ENCODE results near the gene FAM161A.
"Not testable (repeated sequence)": the region's sequence is repeated elsewhere in the genome, so short reads cannot be mapped to it uniquely, and the experiment has no call there.

The FAM161A gene

DNA sequence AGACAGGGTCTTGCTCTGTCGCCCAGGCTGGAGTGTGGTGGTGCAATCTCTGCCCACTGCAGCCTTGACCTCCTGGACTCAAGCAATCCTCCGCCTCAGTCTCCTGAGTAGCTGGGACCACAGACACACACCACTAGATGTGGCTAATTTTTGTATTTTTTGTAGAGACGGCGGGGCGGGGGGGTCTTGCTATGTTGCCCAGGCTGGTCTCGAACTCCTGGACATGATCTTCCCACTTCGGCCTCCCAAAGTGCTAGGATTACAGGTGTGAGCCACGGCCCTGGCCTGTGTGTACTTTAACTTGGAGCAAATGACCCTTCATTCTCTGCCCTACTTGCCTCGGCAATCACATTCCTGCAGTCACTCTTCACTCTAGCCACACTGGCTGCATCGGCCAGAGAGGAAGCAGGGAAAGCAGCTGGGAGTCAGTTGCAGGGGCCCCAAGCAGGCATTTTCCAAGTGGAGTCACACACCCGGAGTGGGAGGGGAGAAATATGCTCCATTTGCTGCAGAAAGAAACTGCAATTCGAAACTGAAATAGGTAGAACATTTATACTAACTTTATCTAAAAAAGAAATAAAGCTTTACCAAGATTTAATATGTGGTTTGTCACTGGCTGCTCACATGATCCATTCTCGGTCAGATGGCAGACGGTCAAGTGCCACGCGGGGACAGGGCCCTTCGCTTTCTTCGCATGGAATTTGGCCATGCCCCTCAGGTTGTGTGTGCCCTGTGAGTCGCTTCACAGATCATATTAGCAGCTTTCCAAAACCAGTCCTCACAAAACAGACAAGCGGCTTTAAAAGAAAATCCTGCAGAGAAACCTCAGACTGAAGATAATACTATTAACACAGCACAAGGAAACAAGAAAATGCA lies 37.1 kb downstream of the FAM161A start:
- no peak overlapping the region for H3K4me3 ChIP-seq (ENCODE audit: low read length)
- H3K27ac ChIP-seq (ENCODE audit: low read length): no peak overlapping the region
- H3K36me3 ChIP-seq (replicated peaks; ENCODE audit: insufficient read depth, low read length): no peaks in the 10 kb centered on the region
- H3K4me2 ChIP-seq (ENCODE audit: low read depth, low read length): no peak overlapping the region
- H3K9me2 ChIP-seq (replicated peaks; ENCODE audit: insufficient read depth, low read length): no peaks in the 10 kb centered on the region
- H4K20me1 ChIP-seq (ENCODE audit: insufficient read depth, low read length): no peaks in the 10 kb centered on the region
- 0 out of 2 replicates have a peak overlapping the region, but pooled peaks have one; percentile 2 for H2AFZ ChIP-seq (ENCODE audit: low read length)
- H3K27me3 ChIP-seq (replicated peaks; ENCODE audit: insufficient read depth, low read length): no peaks in the 10 kb centered on the region
- TF ChIP-seq, protein P1, sequence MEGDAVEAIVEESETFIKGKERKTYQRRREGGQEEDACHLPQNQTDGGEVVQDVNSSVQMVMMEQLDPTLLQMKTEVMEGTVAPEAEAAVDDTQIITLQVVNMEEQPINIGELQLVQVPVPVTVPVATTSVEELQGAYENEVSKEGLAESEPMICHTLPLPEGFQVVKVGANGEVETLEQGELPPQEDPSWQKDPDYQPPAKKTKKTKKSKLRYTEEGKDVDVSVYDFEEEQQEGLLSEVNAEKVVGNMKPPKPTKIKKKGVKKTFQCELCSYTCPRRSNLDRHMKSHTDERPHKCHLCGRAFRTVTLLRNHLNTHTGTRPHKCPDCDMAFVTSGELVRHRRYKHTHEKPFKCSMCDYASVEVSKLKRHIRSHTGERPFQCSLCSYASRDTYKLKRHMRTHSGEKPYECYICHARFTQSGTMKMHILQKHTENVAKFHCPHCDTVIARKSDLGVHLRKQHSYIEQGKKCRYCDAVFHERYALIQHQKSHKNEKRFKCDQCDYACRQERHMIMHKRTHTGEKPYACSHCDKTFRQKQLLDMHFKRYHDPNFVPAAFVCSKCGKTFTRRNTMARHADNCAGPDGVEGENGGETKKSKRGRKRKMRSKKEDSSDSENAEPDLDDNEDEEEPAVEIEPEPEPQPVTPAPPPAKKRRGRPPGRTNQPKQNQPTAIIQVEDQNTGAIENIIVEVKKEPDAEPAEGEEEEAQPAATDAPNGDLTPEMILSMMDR (IDR thresholded peaks at IDR 0.05; ENCODE audit: low read length): no peak
- TF ChIP-seq EZH2 (optimal IDR thresholded peaks at IDR 0.05; ENCODE audit: low read depth, low read length) (no peak), EZH2phosphoT487 (IDR thresholded peaks at IDR 0.05; ENCODE audit: low read length) (no peak)
- no peak for DNase-seq
- H3K9me3 ChIP-seq (replicated peaks; ENCODE audit: insufficient read depth, low read length): no peaks in the 10 kb centered on the region
- no peaks in the 10 kb centered on the region for H3K79me2 ChIP-seq (ENCODE audit: low read length)
- no peaks in the 10 kb centered on the region for H3K4me1 ChIP-seq (ENCODE audit: low read length)
- no peaks in the 10 kb centered on the region for H3F3A ChIP-seq (ENCODE audit: insufficient read depth, low read length)
- H3K9ac ChIP-seq (ENCODE audit: low read length): no peak overlapping the region

DNA sequence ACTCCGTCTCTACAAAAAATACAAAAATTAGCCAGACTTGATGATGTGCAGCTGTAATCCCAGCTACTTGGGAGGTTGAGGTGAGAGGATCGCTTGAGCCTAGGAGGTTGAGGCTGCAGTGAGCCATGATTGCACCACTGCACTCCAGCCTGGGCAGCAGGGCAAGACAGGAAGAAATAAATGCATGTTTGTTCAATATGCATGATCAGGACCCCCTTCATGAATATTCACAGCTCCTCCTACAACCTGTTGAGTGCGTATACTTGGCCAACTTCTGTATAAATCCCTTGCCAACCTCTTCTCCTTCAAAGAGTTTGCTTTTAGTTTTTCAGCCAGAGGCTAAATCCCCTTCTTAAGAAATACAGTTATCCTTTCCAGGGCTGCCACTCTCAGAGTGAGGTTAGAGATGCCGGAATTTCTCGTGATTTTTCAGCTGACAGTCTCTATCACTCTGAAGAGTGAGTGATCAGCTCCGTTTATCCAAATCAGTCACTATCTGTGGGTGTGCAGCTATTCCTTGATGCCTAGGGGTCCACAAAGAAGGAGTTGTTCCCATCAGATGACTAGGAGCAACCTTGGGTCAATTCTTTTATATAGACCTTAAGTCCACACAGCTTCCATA lies 39.2 kb downstream of the FAM161A start:
- Histone ChIP-seq H3K9me2 (replicated peaks; ENCODE audit: insufficient read depth, low read length) (no peaks in the 10 kb centered on the region), H3K9ac (ENCODE audit: low read length) (no peak overlapping the region), H3K36me3 (replicated peaks; ENCODE audit: insufficient read depth, low read length) (no peaks in the 10 kb centered on the region), H3F3A (ENCODE audit: insufficient read depth, low read length) (no peaks in the 10 kb centered on the region), H3K4me3 (ENCODE audit: low read length) (no peak overlapping the region), H3K27me3 (replicated peaks; ENCODE audit: insufficient read depth, low read length) (no peaks in the 10 kb centered on the region), H3K4me1 (ENCODE audit: low read length) (no peaks in the 10 kb centered on the region), H3K4me2 (ENCODE audit: low read depth, low read length) (no peak overlapping the region), H3K27ac (ENCODE audit: low read length) (no peak overlapping the region), H2AFZ (ENCODE audit: low read length) (0 out of 2 replicates have a peak overlapping the region, but pooled peaks have one; percentile 16), H3K9me3 (replicated peaks; ENCODE audit: insufficient read depth, low read length) (no peaks in the 10 kb centered on the region), H4K20me1 (ENCODE audit: insufficient read depth, low read length) (no peaks in the 10 kb centered on the region), H3K79me2 (ENCODE audit: low read length) (no peaks in the 10 kb centered on the region)
- no peak for DNase-seq
- TF ChIP-seq EZH2 (optimal IDR thresholded peaks at IDR 0.05; ENCODE audit: low read depth, low read length) (no peak), EZH2phosphoT487 (IDR thresholded peaks at IDR 0.05; ENCODE audit: low read length) (no peak)
- TF ChIP-seq, protein P1 (IDR thresholded peaks at IDR 0.05; ENCODE audit: low read length): no peak

DNA sequence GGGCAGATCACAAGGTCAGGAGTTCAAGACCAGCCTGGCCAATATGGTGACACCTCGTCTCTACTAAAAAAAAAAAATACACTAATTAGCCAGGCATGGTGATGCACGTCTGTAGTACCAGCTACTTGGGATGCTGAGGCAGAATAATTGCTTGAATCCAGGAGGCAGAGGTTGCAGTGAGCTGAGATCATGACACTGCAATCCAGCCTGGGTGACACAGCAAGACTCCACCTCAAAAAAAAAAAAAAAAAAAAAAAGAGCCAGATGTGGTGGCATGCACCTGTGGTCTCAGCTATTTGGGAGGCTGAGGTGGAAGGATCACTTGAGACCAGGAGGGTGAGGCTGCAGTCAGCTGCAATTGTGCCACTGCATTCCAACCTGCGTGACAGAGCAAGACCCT lies 40.5 kb downstream of the FAM161A start:
- H3K9me3 ChIP-seq (replicated peaks; ENCODE audit: insufficient read depth, low read length); H3K9me2 ChIP-seq (replicated peaks; ENCODE audit: insufficient read depth, low read length); H3F3A ChIP-seq (ENCODE audit: insufficient read depth, low read length); H3K4me3 ChIP-seq (ENCODE audit: low read length); H3K36me3 ChIP-seq (replicated peaks; ENCODE audit: insufficient read depth, low read length); DNase-seq; H3K4me1 ChIP-seq (ENCODE audit: low read length); H2AFZ ChIP-seq (ENCODE audit: low read length); H3K27ac ChIP-seq (ENCODE audit: low read length); H3K4me2 ChIP-seq (ENCODE audit: low read depth, low read length); H4K20me1 ChIP-seq (ENCODE audit: insufficient read depth, low read length); H3K27me3 ChIP-seq (replicated peaks; ENCODE audit: insufficient read depth, low read length); H3K79me2 ChIP-seq (ENCODE audit: low read length); H3K9ac ChIP-seq (ENCODE audit: low read length): not testable (repeated sequence)

DNA sequence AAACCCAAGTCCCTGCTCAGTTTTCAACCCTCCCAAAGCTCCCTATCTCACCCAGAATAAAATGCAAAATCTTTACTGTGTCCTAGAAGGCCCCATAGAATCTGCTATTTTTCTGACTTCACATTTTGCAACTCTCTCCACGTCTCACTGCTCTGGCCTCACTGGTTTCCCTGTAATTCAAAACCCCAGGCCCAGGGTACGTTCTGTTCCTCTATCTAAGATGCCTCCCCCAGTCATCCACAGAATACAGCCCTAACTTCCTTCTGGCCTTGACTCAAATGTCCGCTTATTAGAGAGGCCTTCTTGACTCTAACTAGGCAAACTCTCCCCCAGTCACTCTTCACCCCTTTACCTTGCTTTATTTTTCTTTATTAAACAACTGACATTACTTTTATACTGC lies 42.0 kb downstream of the FAM161A start:
- Histone ChIP-seq H2AFZ (ENCODE audit: low read length) (no peak overlapping the region), H3K36me3 (replicated peaks; ENCODE audit: insufficient read depth, low read length) (no peaks in the 10 kb centered on the region), H3K27ac (ENCODE audit: low read length) (no peak overlapping the region), H3K4me1 (ENCODE audit: low read length) (peaks cover 11% of the 10 kb centered on the region), H3K79me2 (ENCODE audit: low read length) (no peaks in the 10 kb centered on the region), H3K9me3 (replicated peaks; ENCODE audit: insufficient read depth, low read length) (no peaks in the 10 kb centered on the region), H4K20me1 (ENCODE audit: insufficient read depth, low read length) (no peaks in the 10 kb centered on the region), H3K4me3 (ENCODE audit: low read length) (no peak overlapping the region), H3K9me2 (replicated peaks; ENCODE audit: insufficient read depth, low read length) (no peaks in the 10 kb centered on the region), H3K4me2 (ENCODE audit: low read depth, low read length) (no peak overlapping the region), H3K27me3 (replicated peaks; ENCODE audit: insufficient read depth, low read length) (no peaks in the 10 kb centered on the region), H3F3A (ENCODE audit: insufficient read depth, low read length) (peaks cover 10% of the 10 kb centered on the region; the same call in 1 of the 2 replicates), H3K9ac (ENCODE audit: low read length) (no peak overlapping the region)
- TF ChIP-seq, protein P1 (IDR thresholded peaks at IDR 0.05; ENCODE audit: low read length): no peak
- no peak for TF ChIP-seq EZH2 (optimal IDR thresholded peaks at IDR 0.05; ENCODE audit: low read depth, low read length)
- TF ChIP-seq EZH2phosphoT487 (IDR thresholded peaks at IDR 0.05; ENCODE audit: low read length): no peak
- DNase-seq: no peak

DNA sequence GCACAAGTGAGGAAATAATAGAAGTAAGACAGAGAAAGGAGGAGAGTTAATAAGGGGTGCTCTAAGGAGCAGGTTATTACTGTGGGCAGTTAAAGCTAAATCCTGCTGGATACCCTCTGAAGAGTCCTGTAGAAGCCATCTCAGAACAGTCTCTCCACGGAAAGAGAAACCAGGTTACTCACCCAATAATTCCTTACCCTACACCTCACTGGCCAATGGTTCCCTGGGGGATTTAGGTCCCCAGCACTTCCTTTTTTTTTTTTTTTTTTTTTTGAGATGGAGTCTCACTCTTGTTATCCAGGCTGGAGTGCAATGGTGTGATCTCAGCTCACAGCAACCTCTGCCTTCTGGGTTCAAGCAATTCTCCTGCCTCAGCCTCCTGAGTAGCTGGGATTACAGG lies 43.7 kb downstream of the FAM161A start:
- H3K27ac ChIP-seq (ENCODE audit: low read length); H3K79me2 ChIP-seq (ENCODE audit: low read length); H3K9ac ChIP-seq (ENCODE audit: low read length); H3K36me3 ChIP-seq (replicated peaks; ENCODE audit: insufficient read depth, low read length); H3K4me3 ChIP-seq (ENCODE audit: low read length); H3K27me3 ChIP-seq (replicated peaks; ENCODE audit: insufficient read depth, low read length); H2AFZ ChIP-seq (ENCODE audit: low read length); H4K20me1 ChIP-seq (ENCODE audit: insufficient read depth, low read length); H3K9me2 ChIP-seq (replicated peaks; ENCODE audit: insufficient read depth, low read length); H3K4me2 ChIP-seq (ENCODE audit: low read depth, low read length); DNase-seq; H3K9me3 ChIP-seq (replicated peaks; ENCODE audit: insufficient read depth, low read length): not testable (repeated sequence)
- Histone ChIP-seq H3K4me1 (ENCODE audit: low read length) (peaks cover 14% of the 10 kb centered on the region), H3F3A (ENCODE audit: insufficient read depth, low read length) (peaks cover 15% of the 10 kb centered on the region; the same call in 1 of the 2 replicates)
